ENCODE data around the gene VARS2.

Gene VARS2

GRCh38 chr6:30881392-30882203 is 32.4 kb upstream of the VARS2 start:
- no peaks in the 10 kb centered on the region for H3K9me3 ChIP-seq (ENCODE audit: control insufficient read depth, insufficient read depth, low read length)
- peaks cover 25% of the 10 kb centered on the region for H3K4me1 ChIP-seq (ENCODE audit: insufficient read depth, low read length)
- H3K36me3 ChIP-seq (ENCODE audit: insufficient read depth, low read length) = no peaks in the 10 kb centered on the region
- H3K9ac ChIP-seq (ENCODE audit: low read depth, low read length) = peak overlapping the region; percentile 45; the same call in 1 of the 2 replicates

GRCh38 chr6:30882204-30882758 is 31.8 kb upstream of the VARS2 start:
- Histone ChIP-seq H3K4me1 (ENCODE audit: insufficient read depth, low read length) (peaks cover 29% of the 10 kb centered on the region), H3K9me3 (ENCODE audit: control insufficient read depth, insufficient read depth, low read length) (no peaks in the 10 kb centered on the region), H3K36me3 (ENCODE audit: insufficient read depth, low read length) (no peaks in the 10 kb centered on the region), H3K9ac (ENCODE audit: low read depth, low read length) (peak overlapping the region; percentile 45; the same call in 1 of the 2 replicates)

GRCh38 chr6:30882759-30883684 is 31.0 kb upstream of the VARS2 start:
- Histone ChIP-seq H3K9me3 (ENCODE audit: control insufficient read depth, insufficient read depth, low read length) (no peaks in the 10 kb centered on the region), H3K9ac (ENCODE audit: low read depth, low read length) (peak overlapping the region; percentile 65), H3K36me3 (ENCODE audit: insufficient read depth, low read length) (no peaks in the 10 kb centered on the region), H3K4me1 (ENCODE audit: insufficient read depth, low read length) (peaks cover 27% of the 10 kb centered on the region)

- H3K9ac ChIP-seq (ENCODE audit: low read depth, low read length) = peak within 1 kb of the TSS; percentile 65
- H3K36me3 ChIP-seq (ENCODE audit: insufficient read depth, low read length) = no peaks in the 10 kb centered on the region
- peaks cover 27% of the 10 kb centered on the region for H3K4me1 ChIP-seq (ENCODE audit: insufficient read depth, low read length)
- no peaks in the 10 kb centered on the region for H3K9me3 ChIP-seq (ENCODE audit: control insufficient read depth, insufficient read depth, low read length)
Observed at GRCh38 chr6:30883685-30884520, 30.1 kb upstream of the VARS2 start, which contains the start of gene DDR1. TSS of gene DDR1 (plus strand) at chr6:30884519. CDS start at chr6:30888730, 4,211 bp downstream.

- H3K9ac ChIP-seq (ENCODE audit: low read depth, low read length) = peak overlapping the region; percentile 65; the same call in 1 of the 2 replicates
- H3K36me3 ChIP-seq (ENCODE audit: insufficient read depth, low read length) = no peaks in the 10 kb centered on the region
- H3K4me1 ChIP-seq (ENCODE audit: insufficient read depth, low read length) = peaks cover 27% of the 10 kb centered on the region
- H3K9me3 ChIP-seq (ENCODE audit: control insufficient read depth, insufficient read depth, low read length) = no peaks in the 10 kb centered on the region
Observed at GRCh38 chr6:30884521-30885480, 29.2 kb upstream of the VARS2 start.

- Histone ChIP-seq H3K36me3 (ENCODE audit: insufficient read depth, low read length) (0 out of 2 replicates have a peak, but pooled peaks cover 3% of the 10 kb centered on the region), H3K4me1 (ENCODE audit: insufficient read depth, low read length) (peaks cover 22% of the 10 kb centered on the region), H3K9me3 (ENCODE audit: control insufficient read depth, insufficient read depth, low read length) (no peaks in the 10 kb centered on the region), H3K9ac (ENCODE audit: low read depth, low read length) (peak overlapping the region; percentile 39)
Observed at GRCh38 chr6:30885481-30885998, 28.5 kb upstream of the VARS2 start.

GRCh38 chr6:30885999-30886896 is 27.8 kb upstream of the VARS2 start:
- Histone ChIP-seq H3K9me3 (ENCODE audit: control insufficient read depth, insufficient read depth, low read length) (no peaks in the 10 kb centered on the region), H3K9ac (ENCODE audit: low read depth, low read length) (peak overlapping the region; percentile 39), H3K36me3 (ENCODE audit: insufficient read depth, low read length) (peaks cover 9% of the 10 kb centered on the region; the same call in 1 of the 2 replicates), H3K4me1 (ENCODE audit: insufficient read depth, low read length) (peaks cover 20% of the 10 kb centered on the region)

GRCh38 chr6:30886897-30887255 is 27.2 kb upstream of the VARS2 start:
- H3K36me3 ChIP-seq (ENCODE audit: insufficient read depth, low read length) = peaks cover 9% of the 10 kb centered on the region; the same call in 1 of the 2 replicates
- H3K4me1 ChIP-seq (ENCODE audit: insufficient read depth, low read length) = peaks cover 14% of the 10 kb centered on the region
- H3K9ac ChIP-seq (ENCODE audit: low read depth, low read length) = no peak overlapping the region
- H3K9me3 ChIP-seq (ENCODE audit: control insufficient read depth, insufficient read depth, low read length) = no peaks in the 10 kb centered on the region

GRCh38 chr6:30887901-30888815 is 25.9 kb upstream of the VARS2 start:
- Histone ChIP-seq H3K36me3 (ENCODE audit: insufficient read depth, low read length) (peaks cover 10% of the 10 kb centered on the region; the same call in 1 of the 2 replicates), H3K9me3 (ENCODE audit: control insufficient read depth, insufficient read depth, low read length) (no peaks in the 10 kb centered on the region), H3K9ac (ENCODE audit: low read depth, low read length) (no peak overlapping the region), H3K4me1 (ENCODE audit: insufficient read depth, low read length) (peaks cover 7% of the 10 kb centered on the region)

GRCh38 chr6:30888816-30889495 is 25.1 kb upstream of the VARS2 start:
- H3K4me1 ChIP-seq (ENCODE audit: insufficient read depth, low read length) = peaks cover 7% of the 10 kb centered on the region
- H3K9ac ChIP-seq (ENCODE audit: low read depth, low read length) = no peak overlapping the region
- H3K9me3 ChIP-seq (ENCODE audit: control insufficient read depth, insufficient read depth, low read length) = no peaks in the 10 kb centered on the region
- H3K36me3 ChIP-seq (ENCODE audit: insufficient read depth, low read length) = peaks cover 14% of the 10 kb centered on the region; the same call in 1 of the 2 replicates

GRCh38 chr6:30889496-30889885 is 24.5 kb upstream of the VARS2 start:
- H3K36me3 ChIP-seq (ENCODE audit: insufficient read depth, low read length) = peaks cover 14% of the 10 kb centered on the region; the same call in 1 of the 2 replicates
- H3K9ac ChIP-seq (ENCODE audit: low read depth, low read length) = no peak overlapping the region
- H3K4me1 ChIP-seq (ENCODE audit: insufficient read depth, low read length) = peaks cover 7% of the 10 kb centered on the region
- no peaks in the 10 kb centered on the region for H3K9me3 ChIP-seq (ENCODE audit: control insufficient read depth, insufficient read depth, low read length)

Measured in ES-I3 (cell line).